ENCODE measurements around the gene PLCB1. TPM values are rescaled to one million over a fixed set of nuclear protein-coding genes. Genes with fewer than 3 reads are reported as not detected.

The PLCB1 gene
- total RNA-seq, 1 experiment from 2014 or later: 11.3 TPM

- Mint-ChIP-seq H3K9me3 (no peaks in the 10 kb centered on the region), H3K4me3 (no peak overlapping the region), H3K36me3 (no peaks in the 10 kb centered on the region), H3K4me1 (peaks cover 38% of the 10 kb centered on the region), H3K27me3 (ENCODE audit: low read depth) (no peaks in the 10 kb centered on the region), H3K27ac (no peak overlapping the region)
- DNase-seq (ENCODE audit: low spot score) (no peak), ATAC-seq (no peak)
- TF ChIP-seq IRF1 (CRISPR knock-in tag; IDR thresholded peaks at IDR 0.05) (no peak), MYBL2 (CRISPR knock-in tag; IDR thresholded peaks at IDR 0.05) (no peak), ELF4 (CRISPR knock-in tag; IDR thresholded peaks at IDR 0.05; ENCODE audit: low read depth) (no peak), SOX15 (CRISPR knock-in tag; IDR thresholded peaks at IDR 0.05) (no peak), ERG (CRISPR knock-in tag; IDR thresholded peaks at IDR 0.05) (no peak), ATF3 (CRISPR knock-in tag; conservative IDR thresholded peaks at IDR 0.05) (no peak), CDX4 (CRISPR knock-in tag; IDR thresholded peaks at IDR 0.05; ENCODE audit: borderline replicate concordance) (no peak), ZBTB21 (CRISPR knock-in tag; IDR thresholded peaks at IDR 0.05; ENCODE audit: borderline replicate concordance) (no peak), TEAD4 (CRISPR knock-in tag; IDR thresholded peaks at IDR 0.05) (no peak), ZNF121 (CRISPR knock-in tag; IDR thresholded peaks at IDR 0.05) (no peak), ZMAT4 (CRISPR knock-in tag; IDR thresholded peaks at IDR 0.05) (no peak), RORB (CRISPR knock-in tag; IDR thresholded peaks at IDR 0.05) (no peak), ZNF281 (CRISPR knock-in tag; IDR thresholded peaks at IDR 0.05) (no peak), ZNF317 (CRISPR knock-in tag; IDR thresholded peaks at IDR 0.05; ENCODE audit: borderline replicate concordance, low read depth) (no peak), KAT7 (CRISPR knock-in tag; IDR thresholded peaks at IDR 0.05; ENCODE audit: borderline replicate concordance) (no peak), USF1 (CRISPR knock-in tag; IDR thresholded peaks at IDR 0.05) (no peak)
- CTCF ChIA-PET: no interaction called here
- POLR2A ChIA-PET: no interaction called here
Observed at GRCh38 chr20:8143474-8143873, 11.4 kb downstream of the PLCB1 start.

- DNase-seq (ENCODE audit: low spot score): no peak
- Mint-ChIP-seq H3K4me3 (no peak overlapping the region), H3K36me3 (no peaks in the 10 kb centered on the region), H3K27me3 (ENCODE audit: low read depth) (no peaks in the 10 kb centered on the region), H3K9me3 (no peaks in the 10 kb centered on the region), H3K4me1 (peaks cover 38% of the 10 kb centered on the region), H3K27ac (peak overlapping the region; percentile 46)
- POLR2A ChIA-PET: no interaction called here
- CTCF ChIA-PET: interaction anchor here (1.0 kb wide), 1 partner anchor 578 kb away, joined by 3 read pairs; no protein-coding TSS in a partner anchor
- ATAC-seq: peak; percentile 83
- TF ChIP-seq PRRX2 (CRISPR knock-in tag; IDR thresholded peaks at IDR 0.05) (no peak), PRDM15 (CRISPR knock-in tag; IDR thresholded peaks at IDR 0.05) (no peak), ZNF121 (CRISPR knock-in tag; IDR thresholded peaks at IDR 0.05) (no peak), GABPB1 (CRISPR knock-in tag; IDR thresholded peaks at IDR 0.05) (peak; percentile 100), ZNF219 (CRISPR knock-in tag; IDR thresholded peaks at IDR 0.05; ENCODE audit: borderline replicate concordance) (no peak)
Observed at GRCh38 chr20:8144282-8145245, 12.5 kb downstream of the PLCB1 start.

All from WTC11 (cell line).